Panc1 (cell line): Measurements from ENCODE around the gene ATF1. TPM values are rescaled to one million over a fixed set of nuclear protein-coding genes. Genes with fewer than 3 reads are reported as not detected.

Experiments
- ATAC-seq: fragments of 200-7000 bp; cut with Tn5 transposase; 2 replicates; pipeline ENCODE4 v1.9.1; 2020; ENCODE audit warnings: mild to moderate bottlenecking, moderate library complexity
- BruUV-seq: library from RNA; stranded (reverse); fragments of 400-500 nt; replicated peaks from 2 replicates; lab custom pipeline; 2021; lab: Mats Ljungman, UMichigan
- CTCF ChIA-PET: fragments of 300-600 bp; sonication (Branson Sonifier 250); formaldehyde crosslinking; loops from one replicate; lab custom pipeline; 2022; ENCODE audit warnings: antibody characterized with exemption; lab: Charles Lee
- POLR2A ChIA-PET: fragments of 300-600 bp; sonication (Branson Sonifier 250); formaldehyde crosslinking; loops from one replicate; lab custom pipeline; 2022; ENCODE audit warnings: antibody characterized with exemption; lab: Charles Lee
- DNase-seq: peaks from one replicate; pipeline ENCODE4 v3.0.0-alpha.2; 2010; ENCODE audit warnings: low read depth, low spot score
- H3K27ac ChIP-seq: 2 replicates; pipeline ENCODE4 v1.5.1; 2011; ENCODE audit warnings: mild to moderate bottlenecking, low read length, inconsistent platforms
- H3K27me3 ChIP-seq: fragments of 200-500 bp; sonication (Bioruptor generic); 2 replicates; pipeline ENCODE4 v1.6.0; 2014; ENCODE audit warnings: low read length, inconsistent platforms; ENCODE audit not compliant: control insufficient read depth, insufficient read depth
- H3K36me3 ChIP-seq: fragments of 200-500 bp; sonication (Bioruptor generic); 2 replicates; pipeline ENCODE4 v1.5.1; 2014; ENCODE audit warnings: inconsistent platforms, mild to moderate bottlenecking, low read length, moderate library complexity; ENCODE audit not compliant: control insufficient read depth, insufficient read depth
- H3K4me1 ChIP-seq: 2 replicates; pipeline ENCODE4 v1.5.1; 2011; ENCODE audit warnings: inconsistent platforms, mild to moderate bottlenecking, low read length, moderate library complexity; ENCODE audit not compliant: control insufficient read depth, insufficient read depth
- H3K4me3 ChIP-seq, 2 experiments: 2 replicates each; pipeline ENCODE4 v1.5.1; 2011 to 2012; ENCODE audit warnings: low read depth in 2 of 2, low read length in 2 of 2, mild to moderate bottlenecking in 2 of 2, inconsistent platforms in 1 of 2, moderate library complexity in 1 of 2
- H3K9me3 ChIP-seq: fragments of 200-500 bp; sonication (Bioruptor generic); 2 replicates; pipeline ENCODE4 v1.5.1; 2014; ENCODE audit warnings: low read depth, mild to moderate bottlenecking, inconsistent platforms, low read length, moderate library complexity; ENCODE audit not compliant: control insufficient read depth, insufficient read depth
- POLR2AphosphoS5 ChIP-seq: IDR thresholded peaks from 2 replicates; pipeline ENCODE4 v1.6.1; 2012; ENCODE audit warnings: mild to moderate bottlenecking, low read depth, low read length, moderate library complexity
- SIN3A ChIP-seq: IDR thresholded peaks from 2 replicates; pipeline ENCODE4 v1.6.1; 2012; ENCODE audit warnings: low read depth, mild to moderate bottlenecking, low read length, moderate library complexity, borderline replicate concordance; ENCODE audit not compliant: insufficient read depth
- TCF7L2 ChIP-seq: IDR thresholded peaks from 2 replicates; pipeline ENCODE4 v1.6.1; 2011; ENCODE audit warnings: mild to moderate bottlenecking, low read depth, low read length, inconsistent platforms
- in situ Hi-C: cut with HindIII; loops from 2 replicates; pipeline ENCODE4 v1.10.0; 2016; ENCODE audit warnings: low sequenced_read_pairs, low pct_unique_long_range_greater_than_20kb
- intact Hi-C: fragments of 100-400 bp; cut with micrococcal nuclease; formaldehyde crosslinking; loops from one replicate; pipeline ENCODE4 v1.10.0; 2022; ENCODE audit not compliant: unreplicated experiment
- total RNA-seq: library from RNA; stranded (reverse); gene quantifications from one replicate; pipeline ENCODE4 v1.2.1, GENCODE V29; 2021; ENCODE audit not compliant: unreplicated experiment
- TF ChIP-seq, protein P1 (sequence below): fragments of 450-650 bp; IDR thresholded peaks from 2 replicates; pipeline ENCODE4 v1.5.1; 2017; ENCODE audit warnings: mild to moderate bottlenecking
- TF ChIP-seq, protein P2 (sequence below), 2 experiments: IDR thresholded peaks; 2 replicates each; pipeline ENCODE4 v1.6.1; 2011 to 2012; ENCODE audit warnings: low read depth in 2 of 2, control low read depth in 1 of 2, low read length in 1 of 2, mild to moderate bottlenecking in 1 of 2, moderate library complexity in 1 of 2; ENCODE audit not compliant: insufficient read depth in 1 of 2

Gene ATF1
- total RNA-seq, 1 experiment from 2014 or later = 52.2 TPM

DNA sequence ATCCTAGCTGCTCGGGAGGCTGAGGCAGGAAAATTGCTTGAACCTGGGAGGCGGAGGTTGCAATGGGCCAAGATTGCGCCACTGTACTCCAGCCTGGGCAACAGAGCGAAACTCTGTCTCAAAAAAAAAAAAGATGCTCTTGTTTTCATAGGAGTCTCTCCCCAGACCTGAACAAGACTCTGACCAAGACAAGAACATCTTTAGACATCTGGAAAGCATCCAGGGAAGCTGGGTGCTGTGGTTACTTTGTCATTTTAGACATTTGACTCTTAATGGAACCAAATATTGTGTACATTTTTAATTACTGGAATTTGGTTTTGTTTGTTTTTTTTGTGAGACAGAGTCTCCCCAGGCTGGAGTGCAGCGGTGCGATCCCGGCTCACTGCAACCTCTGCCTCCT lies 21.1 kb upstream of the ATF1 start:
- intact Hi-C loops (no loop called here), in situ Hi-C loops (no loop called here)
- ChIA-PET POLR2A (no interaction called here), CTCF (interaction anchor here (0.7 kb wide), 1 partner anchor 72 kb away, joined by 3 read pairs; no protein-coding TSS in a partner anchor)
- Histone ChIP-seq H3K36me3 (peaks cover 7% of the 10 kb centered on the region; the same call in 1 of the 2 replicates), H3K4me3 (no peak overlapping the region), H3K9me3 (no peaks in the 10 kb centered on the region), H3K4me1 (no peaks in the 10 kb centered on the region), H3K27me3 (no peaks in the 10 kb centered on the region), H3K27ac (no peak overlapping the region)
- no peak for ATAC-seq
- TF ChIP-seq, protein P1, sequence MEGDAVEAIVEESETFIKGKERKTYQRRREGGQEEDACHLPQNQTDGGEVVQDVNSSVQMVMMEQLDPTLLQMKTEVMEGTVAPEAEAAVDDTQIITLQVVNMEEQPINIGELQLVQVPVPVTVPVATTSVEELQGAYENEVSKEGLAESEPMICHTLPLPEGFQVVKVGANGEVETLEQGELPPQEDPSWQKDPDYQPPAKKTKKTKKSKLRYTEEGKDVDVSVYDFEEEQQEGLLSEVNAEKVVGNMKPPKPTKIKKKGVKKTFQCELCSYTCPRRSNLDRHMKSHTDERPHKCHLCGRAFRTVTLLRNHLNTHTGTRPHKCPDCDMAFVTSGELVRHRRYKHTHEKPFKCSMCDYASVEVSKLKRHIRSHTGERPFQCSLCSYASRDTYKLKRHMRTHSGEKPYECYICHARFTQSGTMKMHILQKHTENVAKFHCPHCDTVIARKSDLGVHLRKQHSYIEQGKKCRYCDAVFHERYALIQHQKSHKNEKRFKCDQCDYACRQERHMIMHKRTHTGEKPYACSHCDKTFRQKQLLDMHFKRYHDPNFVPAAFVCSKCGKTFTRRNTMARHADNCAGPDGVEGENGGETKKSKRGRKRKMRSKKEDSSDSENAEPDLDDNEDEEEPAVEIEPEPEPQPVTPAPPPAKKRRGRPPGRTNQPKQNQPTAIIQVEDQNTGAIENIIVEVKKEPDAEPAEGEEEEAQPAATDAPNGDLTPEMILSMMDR = no peak
- TF ChIP-seq, protein P2, sequence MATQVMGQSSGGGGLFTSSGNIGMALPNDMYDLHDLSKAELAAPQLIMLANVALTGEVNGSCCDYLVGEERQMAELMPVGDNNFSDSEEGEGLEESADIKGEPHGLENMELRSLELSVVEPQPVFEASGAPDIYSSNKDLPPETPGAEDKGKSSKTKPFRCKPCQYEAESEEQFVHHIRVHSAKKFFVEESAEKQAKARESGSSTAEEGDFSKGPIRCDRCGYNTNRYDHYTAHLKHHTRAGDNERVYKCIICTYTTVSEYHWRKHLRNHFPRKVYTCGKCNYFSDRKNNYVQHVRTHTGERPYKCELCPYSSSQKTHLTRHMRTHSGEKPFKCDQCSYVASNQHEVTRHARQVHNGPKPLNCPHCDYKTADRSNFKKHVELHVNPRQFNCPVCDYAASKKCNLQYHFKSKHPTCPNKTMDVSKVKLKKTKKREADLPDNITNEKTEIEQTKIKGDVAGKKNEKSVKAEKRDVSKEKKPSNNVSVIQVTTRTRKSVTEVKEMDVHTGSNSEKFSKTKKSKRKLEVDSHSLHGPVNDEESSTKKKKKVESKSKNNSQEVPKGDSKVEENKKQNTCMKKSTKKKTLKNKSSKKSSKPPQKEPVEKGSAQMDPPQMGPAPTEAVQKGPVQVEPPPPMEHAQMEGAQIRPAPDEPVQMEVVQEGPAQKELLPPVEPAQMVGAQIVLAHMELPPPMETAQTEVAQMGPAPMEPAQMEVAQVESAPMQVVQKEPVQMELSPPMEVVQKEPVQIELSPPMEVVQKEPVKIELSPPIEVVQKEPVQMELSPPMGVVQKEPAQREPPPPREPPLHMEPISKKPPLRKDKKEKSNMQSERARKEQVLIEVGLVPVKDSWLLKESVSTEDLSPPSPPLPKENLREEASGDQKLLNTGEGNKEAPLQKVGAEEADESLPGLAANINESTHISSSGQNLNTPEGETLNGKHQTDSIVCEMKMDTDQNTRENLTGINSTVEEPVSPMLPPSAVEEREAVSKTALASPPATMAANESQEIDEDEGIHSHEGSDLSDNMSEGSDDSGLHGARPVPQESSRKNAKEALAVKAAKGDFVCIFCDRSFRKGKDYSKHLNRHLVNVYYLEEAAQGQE (IDR thresholded peaks at IDR 0.05; ENCODE audit: insufficient read depth in 1 of 2, low read depth in 2 of 2, low read length in 1 of 2) = no peak
- TF ChIP-seq SIN3A (no peak), POLR2AphosphoS5 (no peak), TCF7L2 (no peak)
- BruUV-seq = no TSS peak
- no peak for DNase-seq

DNA sequence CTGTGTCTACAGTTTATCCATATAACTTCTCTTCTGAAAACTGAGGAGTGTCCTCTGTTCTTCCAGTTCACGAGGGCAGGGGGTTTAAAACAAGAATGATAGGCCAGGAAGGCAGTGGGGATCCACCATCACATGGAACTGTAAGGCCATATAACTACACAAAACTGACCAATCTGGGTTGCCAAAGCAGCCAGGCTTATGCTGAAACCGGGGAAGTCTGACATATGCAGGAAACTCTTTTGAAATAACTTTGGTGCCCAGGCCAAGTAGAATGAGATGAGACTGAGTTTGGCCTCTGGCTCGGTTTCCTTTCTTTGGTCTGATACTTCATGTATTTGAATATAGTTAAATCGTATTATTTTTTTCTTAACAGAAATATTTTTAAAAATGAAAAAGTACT lies 18.0 kb upstream of the ATF1 start:
- H3K27ac ChIP-seq = no peak overlapping the region
- H3K36me3 ChIP-seq = 0 out of 2 replicates have a peak, but pooled peaks cover 5% of the 10 kb centered on the region
- intact Hi-C loops (no loop called here), in situ Hi-C loops (no loop called here)
- no TSS peak for BruUV-seq
- ATAC-seq (no peak), DNase-seq (no peak)
- no peaks in the 10 kb centered on the region for H3K4me1 ChIP-seq
- TF ChIP-seq POLR2AphosphoS5 (no peak), SIN3A (no peak), TCF7L2 (no peak)
- TF ChIP-seq, protein P2 (IDR thresholded peaks at IDR 0.05; ENCODE audit: insufficient read depth in 1 of 2, low read depth in 2 of 2, low read length in 1 of 2) = no peak
- TF ChIP-seq, protein P1 = no peak
- H3K9me3 ChIP-seq = no peaks in the 10 kb centered on the region
- H3K4me3 ChIP-seq = no peak overlapping the region
- ChIA-PET CTCF (no interaction called here), POLR2A (no interaction called here)
- no peaks in the 10 kb centered on the region for H3K27me3 ChIP-seq
